GM23338 (cell line): ENCODE data around the gene PRR23A.

Source experiments
- CTCF ChIP-seq, 2 experiments: fragments of 200-600 bp in 1 of 2; sonication (generic) in 1 of 2; conservative IDR thresholded peaks; 2 replicates each; pipeline versions ENCODE4 v1.5.1 to v1.6.1; 2016 to 2017; ENCODE audit warnings: antibody characterized with exemption in 2 of 2, low read depth in 2 of 2, mild to moderate bottlenecking in 2 of 2, moderate library complexity in 1 of 2
- POLR2AphosphoS5 ChIP-seq: IDR thresholded peaks from 2 replicates; pipeline ENCODE4 v1.6.1; 2016; ENCODE audit warnings: antibody characterized with exemption, low read depth
- REST ChIP-seq: IDR thresholded peaks from one replicate; pipeline ENCODE4 v1.6.1; 2018; ENCODE audit warnings: antibody characterized with exemption; ENCODE audit not compliant: unreplicated experiment

GRCh38 chr3:138964264-138964663, 41.8 kb downstream of the PRR23A start:
- TF ChIP-seq REST (no peak), CTCF (conservative IDR thresholded peaks at IDR 0.05; ENCODE audit: low read depth in 2 of 2) (no peak), POLR2AphosphoS5 (no peak)
